Left hindlimb (tissue), 1 donor: ENCODE results near the gene COL8A1.

Experiments
- DNase-seq: peaks from one replicate; pipeline ENCODE4 v3.0.0-alpha.2; 2018

The COL8A1 gene

GRCh38 chr3:99640214-99640851 is 1.9 kb downstream of the COL8A1 start:
- no peak for DNase-seq

- no peak for DNase-seq
Observed at GRCh38 chr3:99641480-99641879, 3.1 kb downstream of the COL8A1 start.

- DNase-seq, result no peak
Observed at GRCh38 chr3:99641982-99642381, 3.6 kb downstream of the COL8A1 start.

GRCh38 chr3:99644017-99644416 is 5.6 kb downstream of the COL8A1 start:
- no peak for DNase-seq

GRCh38 chr3:99644746-99645145 is 6.4 kb downstream of the COL8A1 start:
- DNase-seq, result no peak

GRCh38 chr3:99645277-99646106 is 7.1 kb downstream of the COL8A1 start:
- DNase-seq, result no peak

GRCh38 chr3:99646107-99646435 is 7.7 kb downstream of the COL8A1 start:
- no peak for DNase-seq

- no peak for DNase-seq
Observed at GRCh38 chr3:99647081-99647480, 8.7 kb downstream of the COL8A1 start.

GRCh38 chr3:99648101-99648500 is 9.7 kb downstream of the COL8A1 start:
- no peak for DNase-seq

GRCh38 chr3:99648516-99648915 is 10.1 kb downstream of the COL8A1 start:
- no peak for DNase-seq

GRCh38 chr3:99651531-99651930 is 13.1 kb downstream of the COL8A1 start:
- no peak for DNase-seq

GRCh38 chr3:99656624-99657023 is 18.2 kb downstream of the COL8A1 start:
- no peak for DNase-seq

- DNase-seq, result no peak
Observed at GRCh38 chr3:99658274-99658673, 19.9 kb downstream of the COL8A1 start.

GRCh38 chr3:99659032-99659431 is 20.6 kb downstream of the COL8A1 start:
- no peak for DNase-seq

GRCh38 chr3:99659951-99660350 is 21.6 kb downstream of the COL8A1 start:
- no peak for DNase-seq

GRCh38 chr3:99662838-99663570 is 24.6 kb downstream of the COL8A1 start:
- DNase-seq, result no peak

GRCh38 chr3:99663977-99664376 is 25.6 kb downstream of the COL8A1 start:
- no peak for DNase-seq

GRCh38 chr3:99665017-99665416 is 26.6 kb downstream of the COL8A1 start:
- DNase-seq, result no peak

- no peak for DNase-seq
Observed at GRCh38 chr3:99666201-99666600, 27.8 kb downstream of the COL8A1 start.

GRCh38 chr3:99668044-99668443 is 29.6 kb downstream of the COL8A1 start:
- no peak for DNase-seq

- no peak for DNase-seq
Observed at GRCh38 chr3:99669879-99670555, 31.6 kb downstream of the COL8A1 start.

GRCh38 chr3:99670556-99670950 is 32.2 kb downstream of the COL8A1 start:
- no peak for DNase-seq

- DNase-seq, result no peak
Observed at GRCh38 chr3:99674086-99674789, 35.8 kb downstream of the COL8A1 start.
